Eye (tissue), 1 donor: Measurements from ENCODE around the gene PRSS36.
A peak's percentile ranks its signal among the peaks of the same experiment; 100 is the strongest.
"Not testable (repeated sequence)": the region's sequence is repeated elsewhere in the genome, so short reads cannot be mapped to it uniquely, and the experiment has no call there.

Experiments
- DNase-seq: peaks from one replicate; pipeline ENCODE4 v3.0.0-alpha.2; 2015

PRSS36 gene

GRCh38 chr16:31183432-31184428 is 33.9 kb upstream of the PRSS36 start:
- no peak for DNase-seq

GRCh38 chr16:31182391-31182790 is 32.5 kb upstream of the PRSS36 start:
- no peak for DNase-seq

GRCh38 chr16:31181102-31181830 is 31.4 kb upstream of the PRSS36 start:
- DNase-seq, result no peak

- peak; percentile 99 for DNase-seq
Measured at GRCh38 chr16:31179747-31180459, 30.0 kb upstream of the PRSS36 start, which contains the start of gene FUS. FUS (plus strand) TSS chr16:31180139; CDS start chr16:31180215, 76 bp downstream.

GRCh38 chr16:31179219-31179746 is 29.4 kb upstream of the PRSS36 start:
- DNase-seq, result no peak

- no peak for DNase-seq
Measured at GRCh38 chr16:31177136-31177535, 27.3 kb upstream of the PRSS36 start.

- DNase-seq, result not testable (repeated sequence)
Measured at GRCh38 chr16:31170048-31170447, 20.2 kb upstream of the PRSS36 start.

- no peak for DNase-seq
Measured at GRCh38 chr16:31168848-31169247, 19.0 kb upstream of the PRSS36 start.

GRCh38 chr16:31167315-31167714 is 17.4 kb upstream of the PRSS36 start:
- no peak for DNase-seq

GRCh38 chr16:31157136-31157535 is 7.3 kb upstream of the PRSS36 start:
- DNase-seq, result no peak

- not testable (repeated sequence) for DNase-seq
Measured at GRCh38 chr16:31150976-31151375, 1.1 kb upstream of the PRSS36 start.

- no peak for DNase-seq
Measured at GRCh38 chr16:31149332-31149731, 534 bp downstream of the PRSS36 start.

GRCh38 chr16:31148896-31149295 is 970 bp downstream of the PRSS36 start:
- DNase-seq, result no peak

- no peak for DNase-seq
Measured at GRCh38 chr16:31148281-31148728, 1.6 kb downstream of the PRSS36 start.

GRCh38 chr16:31147574-31147973 is 2.3 kb downstream of the PRSS36 start:
- DNase-seq, result no peak

GRCh38 chr16:31145398-31145990 is 4.4 kb downstream of the PRSS36 start:
- no peak for DNase-seq

- DNase-seq, result not testable (repeated sequence)
Measured at GRCh38 chr16:31144418-31144817, 5.4 kb downstream of the PRSS36 start.

- DNase-seq, result no peak
Measured at GRCh38 chr16:31143694-31144148, 6.1 kb downstream of the PRSS36 start.

GRCh38 chr16:31143011-31143693 is 6.7 kb downstream of the PRSS36 start:
- no peak for DNase-seq

- peak; percentile 99 for DNase-seq
Measured at GRCh38 chr16:31142109-31143010, 7.5 kb downstream of the PRSS36 start.
